ENCODE measurements around the gene MZB1.

DNA sequence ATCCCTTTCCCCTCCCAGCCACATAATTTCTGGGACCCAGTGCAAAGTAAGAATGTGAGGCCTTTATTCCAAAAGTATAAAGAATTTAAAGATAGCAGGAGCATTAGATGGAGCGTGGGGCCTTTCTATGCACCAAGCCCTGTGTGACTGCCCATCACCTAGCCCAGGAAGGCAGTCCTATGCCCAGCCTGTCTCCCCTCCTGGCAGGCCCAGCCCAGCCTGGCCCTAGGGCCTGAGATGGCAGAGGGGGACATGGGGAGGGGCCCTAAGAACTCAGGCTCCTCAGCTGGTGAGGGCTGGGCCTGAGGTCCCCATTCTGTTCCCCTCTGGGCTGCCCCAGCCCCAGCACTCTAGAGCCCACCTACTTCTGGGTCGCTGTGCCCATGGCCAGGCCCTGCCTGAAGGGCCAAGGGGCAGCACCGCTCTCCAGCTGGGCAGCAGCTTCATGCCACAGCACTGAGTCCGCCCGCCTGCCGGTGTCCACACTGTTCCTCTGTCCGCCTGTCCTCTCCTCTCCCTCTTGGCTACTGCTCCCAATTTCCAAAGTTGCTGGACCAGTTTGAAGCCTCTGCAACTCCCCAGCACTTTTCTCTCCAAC is 5.6 kb downstream of the MZB1 start:
- TF ChIP-seq, protein P1, sequence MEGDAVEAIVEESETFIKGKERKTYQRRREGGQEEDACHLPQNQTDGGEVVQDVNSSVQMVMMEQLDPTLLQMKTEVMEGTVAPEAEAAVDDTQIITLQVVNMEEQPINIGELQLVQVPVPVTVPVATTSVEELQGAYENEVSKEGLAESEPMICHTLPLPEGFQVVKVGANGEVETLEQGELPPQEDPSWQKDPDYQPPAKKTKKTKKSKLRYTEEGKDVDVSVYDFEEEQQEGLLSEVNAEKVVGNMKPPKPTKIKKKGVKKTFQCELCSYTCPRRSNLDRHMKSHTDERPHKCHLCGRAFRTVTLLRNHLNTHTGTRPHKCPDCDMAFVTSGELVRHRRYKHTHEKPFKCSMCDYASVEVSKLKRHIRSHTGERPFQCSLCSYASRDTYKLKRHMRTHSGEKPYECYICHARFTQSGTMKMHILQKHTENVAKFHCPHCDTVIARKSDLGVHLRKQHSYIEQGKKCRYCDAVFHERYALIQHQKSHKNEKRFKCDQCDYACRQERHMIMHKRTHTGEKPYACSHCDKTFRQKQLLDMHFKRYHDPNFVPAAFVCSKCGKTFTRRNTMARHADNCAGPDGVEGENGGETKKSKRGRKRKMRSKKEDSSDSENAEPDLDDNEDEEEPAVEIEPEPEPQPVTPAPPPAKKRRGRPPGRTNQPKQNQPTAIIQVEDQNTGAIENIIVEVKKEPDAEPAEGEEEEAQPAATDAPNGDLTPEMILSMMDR (IDR thresholded peaks at IDR 0.05 in 8 of 11, conservative IDR thresholded peaks at IDR 0.05 in 3 of 11) = no peak
- no peak for TF ChIP-seq POLR2A (IDR thresholded peaks at IDR 0.05)
